ENCODE results near the gene ARHGAP22. TPM values are rescaled to one million over a fixed set of nuclear protein-coding genes. Genes with fewer than 3 reads are reported as not detected.

ARHGAP22 gene
- total RNA-seq, result 1 to 10 TPM; 4.4 to 8.6 TPM

- TF ChIP-seq, protein P1, sequence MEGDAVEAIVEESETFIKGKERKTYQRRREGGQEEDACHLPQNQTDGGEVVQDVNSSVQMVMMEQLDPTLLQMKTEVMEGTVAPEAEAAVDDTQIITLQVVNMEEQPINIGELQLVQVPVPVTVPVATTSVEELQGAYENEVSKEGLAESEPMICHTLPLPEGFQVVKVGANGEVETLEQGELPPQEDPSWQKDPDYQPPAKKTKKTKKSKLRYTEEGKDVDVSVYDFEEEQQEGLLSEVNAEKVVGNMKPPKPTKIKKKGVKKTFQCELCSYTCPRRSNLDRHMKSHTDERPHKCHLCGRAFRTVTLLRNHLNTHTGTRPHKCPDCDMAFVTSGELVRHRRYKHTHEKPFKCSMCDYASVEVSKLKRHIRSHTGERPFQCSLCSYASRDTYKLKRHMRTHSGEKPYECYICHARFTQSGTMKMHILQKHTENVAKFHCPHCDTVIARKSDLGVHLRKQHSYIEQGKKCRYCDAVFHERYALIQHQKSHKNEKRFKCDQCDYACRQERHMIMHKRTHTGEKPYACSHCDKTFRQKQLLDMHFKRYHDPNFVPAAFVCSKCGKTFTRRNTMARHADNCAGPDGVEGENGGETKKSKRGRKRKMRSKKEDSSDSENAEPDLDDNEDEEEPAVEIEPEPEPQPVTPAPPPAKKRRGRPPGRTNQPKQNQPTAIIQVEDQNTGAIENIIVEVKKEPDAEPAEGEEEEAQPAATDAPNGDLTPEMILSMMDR (IDR thresholded peaks at IDR 0.05), result no peak
- TF ChIP-seq POLR2AphosphoS5 (IDR thresholded peaks at IDR 0.05), result no peak
- Histone ChIP-seq H3K4me3 (peak within 1 kb of the TSS; percentile 23 to 25), H3K27ac (no peak within 1 kb of the TSS), H3K9me3 (no peaks in the 10 kb centered on the region), H3K36me3 (no peaks in the 10 kb centered on the region), H3K27me3 (replicated peaks; ENCODE audit: insufficient read depth) (peaks cover 6% of the 10 kb centered on the region), H3K4me1 (replicated peaks) (no peaks in the 10 kb centered on the region)
- 2% methylated on average over 30 of the region's 30 CpGs for WGBS
- intact Hi-C loops (cut with DNase I), result no loop called here
- no peak for DNase-seq (ENCODE audit: low spot score)
Observed at GRCh38 chr10:48604991-48605508, at the start of gene ARHGAP22. ARHGAP22 (minus strand) TSS chr10:48605073; CDS start chr10:48604796, 277 bp downstream.

DNA sequence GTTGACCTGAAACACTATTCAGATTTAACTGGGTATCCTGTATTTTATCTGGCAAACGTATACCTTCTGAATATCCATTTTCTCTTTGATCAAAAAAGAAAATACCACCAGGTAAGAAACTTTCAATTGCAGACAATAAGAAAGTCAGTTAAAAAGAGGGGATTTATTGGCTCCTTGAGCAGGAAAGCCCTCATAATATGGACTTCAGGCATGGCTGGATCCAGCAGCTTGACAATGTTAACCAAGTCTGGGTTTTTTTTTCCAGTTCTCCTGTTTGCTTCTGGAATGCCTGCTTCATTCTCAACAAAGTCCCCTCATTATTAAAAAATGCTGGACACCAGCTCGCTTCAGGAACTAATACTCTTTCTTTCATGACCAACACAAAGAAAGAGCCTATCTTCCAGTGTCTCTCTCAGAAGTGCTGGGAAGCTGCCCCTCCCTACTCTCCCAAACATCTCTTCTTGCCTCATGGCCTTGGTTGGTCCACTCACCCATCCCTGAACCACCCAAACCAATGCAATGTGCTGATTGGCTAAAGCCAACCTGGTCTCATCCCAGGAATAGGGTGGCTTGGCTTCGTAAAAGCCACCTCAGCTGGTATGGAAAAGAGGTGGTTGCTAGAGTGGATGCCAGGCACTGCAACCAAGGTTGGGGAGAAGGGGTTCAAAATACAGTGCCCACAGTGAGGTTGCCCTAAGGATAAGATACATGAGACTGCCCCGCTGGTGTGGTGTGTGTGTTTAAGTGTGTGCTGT, 49.2 kb upstream of the ARHGAP22 start:
- intact Hi-C loops (cut with DNase I), result no loop called here
- H3K4me1 ChIP-seq (replicated peaks), result peaks cover 6% of the 10 kb centered on the region
- H3K27ac ChIP-seq, result no peak overlapping the region
- H3K27me3 ChIP-seq (replicated peaks; ENCODE audit: insufficient read depth), result no peaks in the 10 kb centered on the region
- H3K4me3 ChIP-seq, result no peak overlapping the region
- H3K36me3 ChIP-seq, result no peaks in the 10 kb centered on the region
- TF ChIP-seq POLR2AphosphoS5 (IDR thresholded peaks at IDR 0.05), result no peak
- 95% methylated on average over 4 of the region's 4 CpGs for WGBS
- DNase-seq (ENCODE audit: low spot score), result no peak
- H3K9me3 ChIP-seq, result no peaks in the 10 kb centered on the region

DNA sequence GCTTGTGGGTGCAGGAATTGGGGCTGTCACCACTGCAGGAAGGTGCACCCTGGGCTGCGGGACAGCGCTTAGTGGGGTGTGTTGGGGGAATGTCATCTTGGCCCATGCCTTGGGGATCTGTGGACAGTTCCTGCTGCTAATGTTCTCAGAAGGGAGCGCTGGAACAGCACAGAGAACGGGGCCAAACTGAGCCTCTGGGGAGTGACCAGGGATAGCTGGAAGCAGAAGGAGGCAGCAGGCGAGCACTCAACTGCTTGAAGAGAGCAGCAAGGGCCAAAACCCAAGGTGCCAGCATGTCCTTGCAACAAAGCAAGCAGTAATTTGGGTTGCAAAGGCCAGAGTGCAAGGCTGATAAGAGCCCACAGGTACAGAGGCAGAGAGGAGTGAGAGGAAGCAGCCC, 48.5 kb upstream of the ARHGAP22 start:
- intact Hi-C loops (cut with DNase I), result no loop called here
- no peaks in the 10 kb centered on the region for H3K27me3 ChIP-seq (replicated peaks; ENCODE audit: insufficient read depth)
- 77% methylated on average over 5 of the region's 5 CpGs for WGBS
- H3K4me3 ChIP-seq, result no peak overlapping the region
- H3K36me3 ChIP-seq, result no peaks in the 10 kb centered on the region
- no peak for DNase-seq (ENCODE audit: low spot score)
- no peak overlapping the region for H3K27ac ChIP-seq
- no peaks in the 10 kb centered on the region for H3K9me3 ChIP-seq
- TF ChIP-seq, protein P1 (IDR thresholded peaks at IDR 0.05), result no peak
- TF ChIP-seq POLR2AphosphoS5 (IDR thresholded peaks at IDR 0.05) (no peak), POLR2A (IDR thresholded peaks at IDR 0.05) (no peak)
- H3K4me1 ChIP-seq (replicated peaks), result peaks cover 6% of the 10 kb centered on the region

GRCh38 chr10:48652344-48652743, 47.5 kb upstream of the ARHGAP22 start:
- H3K27me3 ChIP-seq (replicated peaks; ENCODE audit: insufficient read depth), result no peaks in the 10 kb centered on the region
- TF ChIP-seq POLR2A (IDR thresholded peaks at IDR 0.05), result no peak
- TF ChIP-seq POLR2AphosphoS5 (IDR thresholded peaks at IDR 0.05), result no peak
- TF ChIP-seq, protein P1 (IDR thresholded peaks at IDR 0.05), result no peak
- H3K4me1 ChIP-seq (replicated peaks), result peaks cover 6% of the 10 kb centered on the region
- DNase-seq (ENCODE audit: low spot score), result no peak
- no peak overlapping the region for H3K4me3 ChIP-seq
- no peaks in the 10 kb centered on the region for H3K36me3 ChIP-seq
- H3K27ac ChIP-seq, result no peak overlapping the region
- 85% methylated on average over 4 of the region's 4 CpGs for WGBS
- intact Hi-C loops (cut with DNase I), result no loop called here
- no peaks in the 10 kb centered on the region for H3K9me3 ChIP-seq

DNA sequence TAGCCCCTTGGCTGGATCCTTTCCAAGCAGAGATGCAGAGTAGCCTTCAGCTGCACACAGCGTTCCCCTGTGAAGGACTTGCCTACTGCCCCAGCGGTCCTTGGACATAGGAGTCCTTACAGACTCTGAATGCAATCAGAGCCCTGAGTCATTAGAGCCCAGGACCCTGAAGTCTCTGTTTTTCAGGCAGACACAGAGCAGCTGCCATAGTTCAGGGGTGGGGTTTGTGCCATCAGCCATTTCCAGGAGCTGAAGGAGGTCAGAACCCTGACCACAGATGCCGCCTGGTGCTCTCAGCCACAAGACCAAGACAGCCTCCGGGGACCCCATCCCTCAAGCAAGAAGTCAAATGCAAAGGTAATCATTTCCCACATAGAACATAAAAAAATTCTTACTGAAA, 47.0 kb upstream of the ARHGAP22 start:
- H3K27ac ChIP-seq, result no peak overlapping the region
- WGBS, result 80% methylated on average over 4 of the region's 4 CpGs
- TF ChIP-seq, protein P1 (IDR thresholded peaks at IDR 0.05), result no peak
- TF ChIP-seq POLR2A (IDR thresholded peaks at IDR 0.05), result no peak
- no peak for TF ChIP-seq POLR2AphosphoS5 (IDR thresholded peaks at IDR 0.05)
- no peaks in the 10 kb centered on the region for H3K9me3 ChIP-seq
- no peak for DNase-seq (ENCODE audit: low spot score)
- H3K4me1 ChIP-seq (replicated peaks), result peaks cover 6% of the 10 kb centered on the region
- H3K36me3 ChIP-seq, result no peaks in the 10 kb centered on the region
- no peak overlapping the region for H3K4me3 ChIP-seq
- intact Hi-C loops (cut with DNase I), result no loop called here
- no peaks in the 10 kb centered on the region for H3K27me3 ChIP-seq (replicated peaks; ENCODE audit: insufficient read depth)
